ENCODE data around the gene BCAS3. TPM values are rescaled to one million over a fixed set of nuclear protein-coding genes. Genes with fewer than 3 reads are reported as not detected.

The BCAS3 gene
- total and polyA plus RNA-seq, 5 donors from 2014 or later, result 29.7 to 59.1 (median 33.9) TPM

GRCh38 chr17:61330174-61331150, 652.8 kb downstream of the BCAS3 start:
- H3K9me3 Mint-ChIP-seq, result no peaks in the 10 kb centered on the region
- Histone ChIP-seq H3K36me3 (ENCODE audit: control insufficient read depth, insufficient read depth, low read length) (no peaks in the 10 kb centered on the region), H3K4me1 (ENCODE audit: control insufficient read depth, insufficient read depth, low read length, poor library complexity, severe bottlenecking) (no peaks in the 10 kb centered on the region), H3K27me3 (ENCODE audit: control insufficient read depth, insufficient read depth, low read length) (no peaks in the 10 kb centered on the region), H3K4me3 (ENCODE audit: low read depth, low read length) (no peak overlapping the region), H3K27ac (ENCODE audit: insufficient read depth, low read length, poor library complexity, severe bottlenecking) (no peak overlapping the region), H3K9me3 (ENCODE audit: control insufficient read depth in 2 of 2, low read length in 2 of 2) (no peaks in the 10 kb centered on the region)
- no peak for DNase-seq
- no peak overlapping the region for H3K4me3 Mint-ChIP-seq
- H3K4me1 Mint-ChIP-seq, result no peaks in the 10 kb centered on the region
- H3K27ac Mint-ChIP-seq, result no peak overlapping the region
- no peak for ATAC-seq (ENCODE audit: low read depth in 2 of 2)
- H3K36me3 Mint-ChIP-seq, result no peaks in the 10 kb centered on the region
- no peaks in the 10 kb centered on the region for H3K27me3 Mint-ChIP-seq

DNA sequence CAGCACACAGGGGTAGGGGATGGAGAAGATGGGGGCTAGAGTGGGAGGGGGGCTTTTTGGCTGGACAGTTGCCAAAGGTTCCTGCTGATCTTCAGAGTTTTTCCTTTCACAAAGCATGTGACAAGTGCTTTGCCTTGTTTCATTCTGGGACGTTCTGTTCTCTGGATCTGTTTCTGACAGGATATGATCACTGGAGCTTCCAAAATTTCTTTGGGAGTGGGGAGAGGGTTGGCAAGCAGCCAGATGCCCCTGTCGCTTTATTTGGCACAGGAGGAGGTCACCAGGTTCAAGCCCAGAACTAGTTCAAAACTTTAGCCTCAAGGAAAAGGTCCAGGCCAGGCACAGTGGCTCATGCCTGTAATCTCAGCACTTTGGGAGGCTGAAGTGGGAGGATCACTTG, 653.5 kb downstream of the BCAS3 start:
- H3K27ac ChIP-seq (ENCODE audit: insufficient read depth, low read length, poor library complexity, severe bottlenecking), result no peak overlapping the region
- H3K9me3 ChIP-seq (ENCODE audit: control insufficient read depth in 2 of 2, low read length in 2 of 2), result no peaks in the 10 kb centered on the region
- no peaks in the 10 kb centered on the region for H3K36me3 Mint-ChIP-seq
- H3K27me3 ChIP-seq (ENCODE audit: control insufficient read depth, insufficient read depth, low read length), result no peaks in the 10 kb centered on the region
- no peak overlapping the region for H3K4me3 Mint-ChIP-seq
- no peaks in the 10 kb centered on the region for H3K27me3 Mint-ChIP-seq
- H3K36me3 ChIP-seq (ENCODE audit: control insufficient read depth, insufficient read depth, low read length), result no peaks in the 10 kb centered on the region
- ATAC-seq (ENCODE audit: low read depth in 2 of 2) (no peak), DNase-seq (no peak)
- no peaks in the 10 kb centered on the region for H3K4me1 Mint-ChIP-seq
- H3K4me3 ChIP-seq (ENCODE audit: low read depth, low read length), result no peak overlapping the region
- no peak overlapping the region for H3K27ac Mint-ChIP-seq
- H3K9me3 Mint-ChIP-seq, result no peaks in the 10 kb centered on the region
- H3K4me1 ChIP-seq (ENCODE audit: control insufficient read depth, insufficient read depth, low read length, poor library complexity, severe bottlenecking), result no peaks in the 10 kb centered on the region

DNA sequence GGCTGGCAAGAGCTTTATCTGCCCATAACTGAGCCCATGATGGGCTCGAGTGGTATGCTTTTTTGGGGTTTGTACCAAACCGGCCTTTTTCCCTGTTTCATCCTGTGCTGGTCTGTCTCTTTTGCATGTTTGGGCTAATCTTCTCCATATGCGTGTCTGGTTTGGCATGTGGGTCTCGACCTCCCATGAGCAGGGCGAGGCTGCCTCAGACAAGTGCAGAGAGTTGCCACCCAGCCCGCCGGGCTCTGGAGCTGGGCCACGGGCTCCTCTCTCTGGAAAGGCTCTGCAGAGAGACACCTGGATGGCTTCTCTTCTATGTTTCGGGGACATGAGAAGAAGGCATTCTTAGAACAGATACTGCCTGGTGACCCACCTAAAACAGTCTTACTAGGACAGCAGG, 654.2 kb downstream of the BCAS3 start:
- Histone ChIP-seq H3K36me3 (ENCODE audit: control insufficient read depth, insufficient read depth, low read length) (no peaks in the 10 kb centered on the region), H3K4me3 (ENCODE audit: low read depth, low read length) (no peak overlapping the region), H3K4me1 (ENCODE audit: control insufficient read depth, insufficient read depth, low read length, poor library complexity, severe bottlenecking) (no peaks in the 10 kb centered on the region), H3K27me3 (ENCODE audit: control insufficient read depth, insufficient read depth, low read length) (no peaks in the 10 kb centered on the region), H3K27ac (ENCODE audit: insufficient read depth, low read length, poor library complexity, severe bottlenecking) (no peak overlapping the region), H3K9me3 (ENCODE audit: control insufficient read depth in 2 of 2, low read length in 2 of 2) (no peaks in the 10 kb centered on the region)
- Mint-ChIP-seq H3K36me3 (no peaks in the 10 kb centered on the region), H3K27me3 (no peaks in the 10 kb centered on the region), H3K4me1 (no peaks in the 10 kb centered on the region), H3K27ac (no peak overlapping the region), H3K4me3 (no peak overlapping the region), H3K9me3 (no peaks in the 10 kb centered on the region)
- ATAC-seq (ENCODE audit: low read depth in 2 of 2), result no peak
- no peak for DNase-seq

DNA sequence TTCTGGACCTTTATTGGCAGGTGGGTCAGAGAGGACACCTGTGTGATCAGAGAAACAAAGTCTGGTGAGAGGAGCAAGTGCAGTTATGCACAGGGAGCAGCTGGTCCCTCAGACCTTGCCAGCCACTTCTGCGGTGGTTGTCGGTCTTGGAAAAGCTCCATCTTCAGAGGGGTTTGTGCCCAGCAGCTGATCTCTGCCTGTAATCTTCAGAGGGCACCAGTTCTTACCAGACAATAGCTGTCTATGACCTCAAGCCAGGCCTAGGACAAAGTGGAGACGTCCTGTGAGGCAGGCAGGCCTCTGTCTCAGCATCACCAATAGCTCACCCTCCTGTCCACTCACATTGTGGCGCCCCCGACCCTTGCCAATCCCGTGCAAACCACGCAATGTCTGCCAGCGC, 655.5 kb downstream of the BCAS3 start:
- no peaks in the 10 kb centered on the region for H3K27me3 ChIP-seq (ENCODE audit: control insufficient read depth, insufficient read depth, low read length)
- Mint-ChIP-seq H3K4me1 (no peaks in the 10 kb centered on the region), H3K27ac (peak overlapping the region in 1 of 3 donors; percentile 14), H3K36me3 (no peaks in the 10 kb centered on the region), H3K4me3 (no peak overlapping the region), H3K9me3 (no peaks in the 10 kb centered on the region), H3K27me3 (no peaks in the 10 kb centered on the region)
- no peaks in the 10 kb centered on the region for H3K36me3 ChIP-seq (ENCODE audit: control insufficient read depth, insufficient read depth, low read length)
- no peak overlapping the region for H3K27ac ChIP-seq (ENCODE audit: insufficient read depth, low read length, poor library complexity, severe bottlenecking)
- no peak overlapping the region for H3K4me3 ChIP-seq (ENCODE audit: low read depth, low read length)
- DNase-seq (no peak), ATAC-seq (ENCODE audit: low read depth in 2 of 2) (no peak)
- H3K4me1 ChIP-seq (ENCODE audit: control insufficient read depth, insufficient read depth, low read length, poor library complexity, severe bottlenecking), result no peaks in the 10 kb centered on the region
- H3K9me3 ChIP-seq (ENCODE audit: control insufficient read depth in 2 of 2, low read length in 2 of 2), result no peaks in the 10 kb centered on the region

DNA sequence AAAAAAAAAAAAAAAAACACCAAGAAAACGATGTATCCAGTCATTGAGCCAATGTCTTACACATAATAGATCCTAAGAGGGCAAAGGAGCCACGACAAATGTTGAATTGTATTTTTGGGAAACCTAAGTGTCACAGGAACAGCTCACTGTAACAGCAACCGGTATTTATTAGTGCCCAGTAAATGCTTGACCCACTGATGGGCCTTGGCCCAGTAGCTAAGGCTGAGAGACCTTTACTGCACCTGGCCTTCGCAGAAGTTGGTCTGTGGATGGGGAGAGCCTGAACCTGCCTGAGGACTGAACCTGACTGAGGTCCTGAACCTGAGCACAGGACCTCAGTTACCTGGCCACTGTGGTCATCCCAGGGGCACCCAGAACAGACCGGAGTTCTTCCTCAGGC, 657.0 kb downstream of the BCAS3 start:
- Histone ChIP-seq H3K27ac (ENCODE audit: insufficient read depth, low read length, poor library complexity, severe bottlenecking) (no peak overlapping the region), H3K36me3 (ENCODE audit: control insufficient read depth, insufficient read depth, low read length) (no peaks in the 10 kb centered on the region), H3K4me1 (ENCODE audit: control insufficient read depth, insufficient read depth, low read length, poor library complexity, severe bottlenecking) (no peaks in the 10 kb centered on the region), H3K4me3 (ENCODE audit: low read depth, low read length) (no peak overlapping the region), H3K9me3 (ENCODE audit: control insufficient read depth in 2 of 2, low read length in 2 of 2) (no peaks in the 10 kb centered on the region), H3K27me3 (ENCODE audit: control insufficient read depth, insufficient read depth, low read length) (no peaks in the 10 kb centered on the region)
- DNase-seq (no peak), ATAC-seq (ENCODE audit: low read depth in 2 of 2) (no peak)
- no peaks in the 10 kb centered on the region for H3K36me3 Mint-ChIP-seq
- H3K4me3 Mint-ChIP-seq, result no peak overlapping the region
- no peaks in the 10 kb centered on the region for H3K4me1 Mint-ChIP-seq
- no peak overlapping the region for H3K27ac Mint-ChIP-seq
- H3K9me3 Mint-ChIP-seq, result no peaks in the 10 kb centered on the region
- no peaks in the 10 kb centered on the region for H3K27me3 Mint-ChIP-seq

DNA sequence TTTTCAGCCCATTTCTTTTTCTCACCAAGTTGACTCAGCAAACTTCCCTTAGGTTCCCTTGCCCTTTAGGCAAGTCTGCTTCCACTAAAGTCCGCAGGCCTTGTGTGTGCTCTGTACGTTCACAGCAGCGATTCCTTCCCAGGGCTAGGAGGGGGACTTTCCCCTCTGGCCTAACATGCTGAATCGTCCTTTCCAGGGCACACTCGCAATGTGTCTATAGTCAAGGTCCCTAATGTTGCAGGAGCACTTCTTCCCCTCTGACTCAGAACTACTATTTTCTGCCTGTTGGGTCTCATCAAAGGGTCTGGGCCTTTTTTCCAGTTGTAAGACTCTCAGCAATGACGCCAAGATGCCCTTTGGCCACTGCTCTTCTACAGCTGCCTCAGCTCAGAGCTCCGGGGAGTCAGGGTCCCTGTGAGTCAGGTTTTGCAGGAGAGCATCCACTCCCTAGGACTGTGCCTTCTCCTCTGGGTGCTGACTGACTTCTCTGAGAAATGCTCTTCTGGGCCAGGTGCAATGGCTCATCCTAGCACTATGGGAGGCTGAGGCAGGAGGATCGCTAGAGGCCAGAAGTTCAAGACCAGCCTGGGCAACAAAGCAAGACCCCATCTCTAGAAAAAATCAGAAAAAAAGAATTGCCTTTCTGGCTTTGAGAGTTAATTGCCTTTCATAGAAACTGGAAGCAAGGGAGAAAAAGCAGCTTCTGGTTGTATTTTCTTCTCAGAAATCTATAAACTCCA, 657.6 kb downstream of the BCAS3 start:
- no peaks in the 10 kb centered on the region for H3K36me3 ChIP-seq (ENCODE audit: control insufficient read depth, insufficient read depth, low read length)
- ATAC-seq (ENCODE audit: low read depth in 2 of 2) (no peak), DNase-seq (no peak)
- H3K4me3 ChIP-seq (ENCODE audit: low read depth, low read length), result no peak overlapping the region
- no peak overlapping the region for H3K27ac ChIP-seq (ENCODE audit: insufficient read depth, low read length, poor library complexity, severe bottlenecking)
- H3K4me1 ChIP-seq (ENCODE audit: control insufficient read depth, insufficient read depth, low read length, poor library complexity, severe bottlenecking), result no peaks in the 10 kb centered on the region
- no peaks in the 10 kb centered on the region for H3K36me3 Mint-ChIP-seq
- no peaks in the 10 kb centered on the region for H3K9me3 Mint-ChIP-seq
- H3K4me1 Mint-ChIP-seq, result no peaks in the 10 kb centered on the region
- no peaks in the 10 kb centered on the region for H3K9me3 ChIP-seq (ENCODE audit: control insufficient read depth in 2 of 2, low read length in 2 of 2)
- no peaks in the 10 kb centered on the region for H3K27me3 ChIP-seq (ENCODE audit: control insufficient read depth, insufficient read depth, low read length)
- no peak overlapping the region for H3K27ac Mint-ChIP-seq
- H3K4me3 Mint-ChIP-seq, result peak overlapping the region in 1 of 4 donors; percentile 35
- no peaks in the 10 kb centered on the region for H3K27me3 Mint-ChIP-seq

DNA sequence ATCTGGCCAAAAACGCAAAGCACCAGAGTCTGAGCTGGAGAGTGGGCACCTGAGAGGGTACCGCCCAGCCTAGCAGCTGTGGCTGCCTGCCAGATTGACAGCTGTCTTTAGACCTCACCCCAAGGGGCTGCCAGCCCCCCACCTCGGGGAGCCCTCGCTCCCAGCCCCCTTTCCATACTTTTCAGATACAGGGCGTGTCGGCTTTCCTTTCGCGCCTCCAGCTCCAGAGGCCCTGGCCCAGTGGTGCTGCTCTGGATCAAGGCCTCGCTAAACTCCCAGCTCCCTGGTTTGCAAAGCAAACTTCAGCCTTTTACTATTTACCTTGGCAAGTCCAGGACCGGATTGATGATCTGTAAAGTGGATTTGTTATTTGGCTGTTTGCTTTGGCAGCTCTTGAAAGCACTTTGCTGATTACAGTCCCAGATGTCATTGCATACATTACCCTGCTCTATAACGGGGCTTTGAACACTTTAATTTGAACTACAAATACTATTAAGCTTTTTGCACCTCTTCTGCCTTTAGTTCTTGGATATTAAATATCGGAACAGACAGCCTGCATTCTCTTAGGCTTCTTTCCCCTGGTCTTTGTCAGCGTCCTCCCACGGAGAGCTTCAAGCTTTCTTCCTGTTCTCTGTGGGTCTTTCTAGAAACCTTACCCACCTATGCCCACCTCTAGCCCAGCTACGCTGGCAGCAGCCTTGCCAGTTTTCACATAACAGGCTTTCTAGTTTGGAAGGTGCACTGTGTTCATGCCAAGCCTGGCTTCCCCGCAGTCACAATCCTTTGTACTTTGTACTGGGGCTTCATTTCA, 658.4 kb downstream of the BCAS3 start:
- Mint-ChIP-seq H3K27ac (no peak overlapping the region), H3K27me3 (no peaks in the 10 kb centered on the region), H3K9me3 (no peaks in the 10 kb centered on the region), H3K4me1 (no peaks in the 10 kb centered on the region), H3K36me3 (no peaks in the 10 kb centered on the region), H3K4me3 (no peak overlapping the region)
- H3K36me3 ChIP-seq (ENCODE audit: control insufficient read depth, insufficient read depth, low read length), result no peaks in the 10 kb centered on the region
- H3K27me3 ChIP-seq (ENCODE audit: control insufficient read depth, insufficient read depth, low read length), result no peaks in the 10 kb centered on the region
- ATAC-seq (ENCODE audit: low read depth in 2 of 2) (no peak), DNase-seq (no peak)
- no peaks in the 10 kb centered on the region for H3K9me3 ChIP-seq (ENCODE audit: control insufficient read depth in 2 of 2, low read length in 2 of 2)
- no peaks in the 10 kb centered on the region for H3K4me1 ChIP-seq (ENCODE audit: control insufficient read depth, insufficient read depth, low read length, poor library complexity, severe bottlenecking)
- H3K27ac ChIP-seq (ENCODE audit: insufficient read depth, low read length, poor library complexity, severe bottlenecking), result no peak overlapping the region
- no peak overlapping the region for H3K4me3 ChIP-seq (ENCODE audit: low read depth, low read length)
